ENCODE results near the gene LINC00237. TPM values are rescaled to one million over a fixed set of nuclear protein-coding genes. Genes with fewer than 3 reads are reported as not detected.

Gene LINC00237
- total RNA-seq, 2 donors from 2014 or later = not detected

GRCh38 chr20:21109144-21109543 is 3.0 kb upstream of the LINC00237 start:
- no peaks in the 10 kb centered on the region for H3K9me3 ChIP-seq
- no peak overlapping the region for H3K27ac ChIP-seq
- ATAC-seq (ENCODE audit: insufficient number of reproducible peaks, low FRiP score, low read depth) (no peak), DNase-seq (ENCODE audit: low spot score) (no peak)
- H3K4me3 ChIP-seq = no peak overlapping the region
- peaks cover 3 to 11% of the 10 kb centered on the region in 2 donors for H3K4me1 ChIP-seq (ENCODE audit: control insufficient read depth in 1 of 2, low read depth in 2 of 2)
- TF ChIP-seq CTCF (IDR thresholded peaks at IDR 0.05) = no peak
- no peaks in the 10 kb centered on the region for H3K36me3 ChIP-seq
- H3K27me3 ChIP-seq (replicated peaks; ENCODE audit: insufficient read depth) = peaks cover 19% of the 10 kb centered on the region

DNA sequence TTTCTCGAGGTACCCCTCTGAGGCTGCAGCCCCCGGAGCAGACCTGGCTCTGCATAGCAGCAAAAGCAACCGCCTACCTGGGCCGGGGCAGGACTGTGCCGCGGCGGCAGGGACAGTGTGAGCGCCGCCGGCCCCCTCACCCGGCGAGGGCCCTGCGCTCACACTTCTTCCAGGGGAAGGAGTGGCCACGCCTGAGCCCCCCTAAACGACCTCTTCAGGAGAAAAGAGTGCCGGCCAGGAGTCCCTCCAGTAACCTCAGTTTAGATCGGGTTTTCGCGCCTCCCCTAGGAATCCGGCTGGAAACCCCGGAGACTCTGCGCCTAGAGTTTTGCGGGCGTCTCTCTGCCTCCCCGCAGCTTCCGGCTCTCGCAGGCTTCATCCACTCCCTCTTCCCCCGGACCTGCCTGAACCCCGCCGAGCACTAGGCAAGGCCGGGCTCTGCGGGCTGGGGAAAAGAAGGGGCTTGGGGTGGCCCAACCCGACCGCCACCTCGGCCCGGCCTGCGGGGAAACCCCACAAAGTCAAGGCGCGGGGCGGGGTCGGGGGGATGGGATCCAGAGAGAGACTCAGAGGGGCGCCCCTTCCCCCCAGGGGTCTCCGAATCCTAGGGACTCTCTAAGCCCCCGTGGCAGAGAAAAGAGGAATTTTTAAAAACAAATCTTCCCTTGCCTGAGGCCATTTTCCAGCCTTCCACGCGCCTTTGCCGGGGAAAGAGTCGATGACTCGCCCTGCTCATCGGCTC is 558 bp downstream of the LINC00237 start:
- TF ChIP-seq CTCF (IDR thresholded peaks at IDR 0.05) = no peak
- no peak for ATAC-seq (ENCODE audit: insufficient number of reproducible peaks, low FRiP score, low read depth)
- Histone ChIP-seq H3K36me3 (no peaks in the 10 kb centered on the region), H3K27ac (no peak overlapping the region), H3K9me3 (no peaks in the 10 kb centered on the region), H3K4me1 (ENCODE audit: control insufficient read depth in 1 of 2, low read depth in 2 of 2) (peaks cover 23 to 39% of the 10 kb centered on the region in 2 donors), H3K27me3 (replicated peaks; ENCODE audit: insufficient read depth) (peaks cover 19% of the 10 kb centered on the region), H3K4me3 (peak overlapping the region; percentile 37)
- DNase-seq (ENCODE audit: low spot score) = no peak

DNA sequence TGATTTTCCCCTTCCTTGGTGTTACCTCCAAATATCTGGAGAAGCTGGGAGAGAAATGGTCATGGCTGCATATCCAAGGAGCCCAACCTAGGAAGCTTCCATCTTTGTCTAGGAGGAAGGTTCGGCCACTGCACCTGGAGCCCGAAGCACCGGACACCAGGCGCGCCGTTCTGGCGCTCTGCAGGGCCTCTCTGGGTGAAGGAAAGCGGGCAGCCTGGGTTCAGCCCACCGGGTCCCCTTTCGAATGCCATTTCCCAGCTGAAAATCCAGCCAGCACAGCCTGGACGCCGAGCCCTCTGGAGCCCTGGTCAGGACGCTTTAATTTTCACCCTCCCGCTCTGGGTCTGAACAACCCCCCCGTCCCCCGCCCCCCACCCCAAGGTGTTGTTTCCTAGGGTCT is 1.2 kb downstream of the LINC00237 start:
- no peak for DNase-seq (ENCODE audit: low spot score)
- Histone ChIP-seq H3K27me3 (replicated peaks; ENCODE audit: insufficient read depth) (peaks cover 21% of the 10 kb centered on the region), H3K4me1 (ENCODE audit: control insufficient read depth in 1 of 2, low read depth in 2 of 2) (peaks cover 30 to 46% of the 10 kb centered on the region in 2 donors), H3K36me3 (no peaks in the 10 kb centered on the region), H3K4me3 (no peak overlapping the region), H3K9me3 (no peaks in the 10 kb centered on the region), H3K27ac (no peak overlapping the region)
- ATAC-seq (ENCODE audit: insufficient number of reproducible peaks, low FRiP score, low read depth) = no peak
- TF ChIP-seq CTCF (IDR thresholded peaks at IDR 0.05) = no peak

DNA sequence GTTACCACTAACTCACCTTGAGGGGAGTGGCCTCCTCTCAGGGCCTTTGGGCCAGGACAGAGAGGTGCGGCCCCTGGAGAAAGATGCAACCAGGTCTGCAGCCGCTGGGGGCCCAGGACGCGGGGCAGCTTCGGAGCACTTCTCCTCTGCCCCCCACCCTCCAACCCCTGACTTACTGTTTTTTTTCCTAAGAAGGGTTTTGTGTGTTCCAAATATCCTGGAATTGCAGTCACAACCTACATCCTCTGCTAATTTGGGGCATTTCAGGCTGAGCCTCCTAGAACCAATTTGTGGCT is 1.7 kb downstream of the LINC00237 start:
- no peak for TF ChIP-seq CTCF (IDR thresholded peaks at IDR 0.05)
- H3K4me1 ChIP-seq (ENCODE audit: control insufficient read depth in 1 of 2, low read depth in 2 of 2) = peaks cover 33 to 49% of the 10 kb centered on the region in 2 donors
- ATAC-seq (ENCODE audit: insufficient number of reproducible peaks, low FRiP score, low read depth) (no peak), DNase-seq (ENCODE audit: low spot score) (no peak)
- no peak overlapping the region for H3K4me3 ChIP-seq
- H3K9me3 ChIP-seq = no peaks in the 10 kb centered on the region
- peaks cover 26% of the 10 kb centered on the region for H3K27me3 ChIP-seq (replicated peaks; ENCODE audit: insufficient read depth)
- no peak overlapping the region for H3K27ac ChIP-seq
- H3K36me3 ChIP-seq = no peaks in the 10 kb centered on the region

DNA sequence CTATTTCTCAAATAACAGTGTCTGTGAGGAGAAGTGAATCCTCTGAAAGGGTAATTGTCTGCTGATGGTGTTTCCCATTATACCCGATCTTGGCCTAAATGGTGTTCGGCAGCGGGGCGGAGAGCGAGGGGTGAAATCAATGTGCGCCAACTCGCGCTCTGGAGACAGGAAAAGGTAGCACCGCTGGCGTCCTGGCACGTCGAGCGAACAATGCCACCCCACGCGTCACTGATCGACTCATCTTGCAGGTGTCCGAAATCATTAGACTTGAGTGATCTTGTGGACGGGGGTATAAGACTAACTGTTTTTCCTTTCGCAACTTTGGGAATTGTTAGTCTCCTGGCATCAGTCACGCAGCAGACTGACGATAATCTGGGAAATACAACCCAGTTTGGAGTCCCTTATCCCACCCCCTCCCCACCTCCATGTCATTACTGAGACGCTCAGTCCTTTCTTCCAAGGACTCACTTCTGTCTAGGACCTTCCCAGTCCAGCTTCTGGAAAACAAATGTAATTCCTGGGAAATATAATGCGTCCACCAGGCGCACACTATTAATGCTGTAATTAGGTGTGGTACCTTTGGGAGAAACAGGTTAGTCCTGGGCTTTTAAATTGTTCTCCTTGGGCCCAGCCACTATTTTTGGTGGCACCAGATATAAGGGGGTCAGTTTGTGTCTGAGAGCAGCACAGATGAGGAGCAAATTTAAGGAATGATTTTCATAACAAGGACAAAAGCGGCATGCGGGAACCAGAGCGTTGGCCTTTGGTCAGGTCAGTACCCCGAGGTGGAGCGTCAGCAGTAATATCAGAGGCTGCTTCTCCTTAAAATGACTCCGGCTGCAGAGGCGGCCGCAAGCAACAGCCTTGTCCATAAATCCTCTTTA is 2.3 kb downstream of the LINC00237 start:
- TF ChIP-seq CTCF (IDR thresholded peaks at IDR 0.05) = no peak
- H3K4me3 ChIP-seq = no peak overlapping the region
- peaks cover 33 to 49% of the 10 kb centered on the region in 2 donors for H3K4me1 ChIP-seq (ENCODE audit: control insufficient read depth in 1 of 2, low read depth in 2 of 2)
- no peak for ATAC-seq (ENCODE audit: insufficient number of reproducible peaks, low FRiP score, low read depth)
- H3K9me3 ChIP-seq = no peaks in the 10 kb centered on the region
- no peak for DNase-seq (ENCODE audit: low spot score)
- H3K36me3 ChIP-seq = no peaks in the 10 kb centered on the region
- H3K27ac ChIP-seq = no peak overlapping the region
- peaks cover 28% of the 10 kb centered on the region for H3K27me3 ChIP-seq (replicated peaks; ENCODE audit: insufficient read depth)
